Measurements from ENCODE around the gene GPBP1.
A peak's percentile ranks its signal among the peaks of the same experiment; 100 is the strongest.
"Not testable (repeated sequence)": the region's sequence is repeated elsewhere in the genome, so short reads cannot be mapped to it uniquely, and the experiment has no call there.

Gene GPBP1

DNA sequence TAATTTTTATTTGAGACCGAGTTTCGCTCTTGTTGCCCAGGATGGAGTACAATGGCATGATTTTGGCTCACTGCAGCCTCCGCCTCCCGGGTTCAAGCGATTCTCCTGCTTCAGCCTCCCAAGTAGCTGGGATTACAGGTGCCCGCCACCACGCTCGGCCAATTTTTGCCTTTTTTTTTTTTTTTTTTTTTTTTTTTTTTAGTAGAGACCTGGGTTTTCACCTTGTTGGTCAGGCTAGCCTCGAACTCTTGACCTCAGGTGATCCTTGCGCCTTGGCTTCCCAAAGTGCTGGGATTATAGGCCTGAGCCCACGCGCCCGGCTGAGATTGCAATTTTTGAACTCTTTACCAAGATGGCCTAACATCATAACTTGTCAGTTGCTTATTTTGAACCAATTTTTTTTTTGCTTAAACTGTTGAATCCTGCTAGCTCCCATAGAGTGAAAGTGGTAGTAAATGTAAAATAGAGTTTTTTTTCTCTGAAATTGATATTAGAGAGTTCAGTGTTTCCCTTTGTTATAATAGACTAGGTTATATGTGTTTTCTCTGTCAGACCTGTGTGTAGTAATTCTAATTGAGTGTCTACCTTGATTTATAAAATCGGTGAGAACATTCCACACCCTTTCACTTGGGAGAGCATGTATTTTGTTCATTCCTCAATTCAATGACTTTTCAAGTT, 3.8 kb downstream of the GPBP1 start:
- DNase-seq (ENCODE audit: low read depth) = no peak
- TF ChIP-seq, protein P1, sequence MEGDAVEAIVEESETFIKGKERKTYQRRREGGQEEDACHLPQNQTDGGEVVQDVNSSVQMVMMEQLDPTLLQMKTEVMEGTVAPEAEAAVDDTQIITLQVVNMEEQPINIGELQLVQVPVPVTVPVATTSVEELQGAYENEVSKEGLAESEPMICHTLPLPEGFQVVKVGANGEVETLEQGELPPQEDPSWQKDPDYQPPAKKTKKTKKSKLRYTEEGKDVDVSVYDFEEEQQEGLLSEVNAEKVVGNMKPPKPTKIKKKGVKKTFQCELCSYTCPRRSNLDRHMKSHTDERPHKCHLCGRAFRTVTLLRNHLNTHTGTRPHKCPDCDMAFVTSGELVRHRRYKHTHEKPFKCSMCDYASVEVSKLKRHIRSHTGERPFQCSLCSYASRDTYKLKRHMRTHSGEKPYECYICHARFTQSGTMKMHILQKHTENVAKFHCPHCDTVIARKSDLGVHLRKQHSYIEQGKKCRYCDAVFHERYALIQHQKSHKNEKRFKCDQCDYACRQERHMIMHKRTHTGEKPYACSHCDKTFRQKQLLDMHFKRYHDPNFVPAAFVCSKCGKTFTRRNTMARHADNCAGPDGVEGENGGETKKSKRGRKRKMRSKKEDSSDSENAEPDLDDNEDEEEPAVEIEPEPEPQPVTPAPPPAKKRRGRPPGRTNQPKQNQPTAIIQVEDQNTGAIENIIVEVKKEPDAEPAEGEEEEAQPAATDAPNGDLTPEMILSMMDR (conservative IDR thresholded peaks at IDR 0.05; ENCODE audit: low read depth, low read length) = no peak
- H3K4me3 ChIP-seq (ENCODE audit: low read length) = peak overlapping the region; percentile 95

DNA sequence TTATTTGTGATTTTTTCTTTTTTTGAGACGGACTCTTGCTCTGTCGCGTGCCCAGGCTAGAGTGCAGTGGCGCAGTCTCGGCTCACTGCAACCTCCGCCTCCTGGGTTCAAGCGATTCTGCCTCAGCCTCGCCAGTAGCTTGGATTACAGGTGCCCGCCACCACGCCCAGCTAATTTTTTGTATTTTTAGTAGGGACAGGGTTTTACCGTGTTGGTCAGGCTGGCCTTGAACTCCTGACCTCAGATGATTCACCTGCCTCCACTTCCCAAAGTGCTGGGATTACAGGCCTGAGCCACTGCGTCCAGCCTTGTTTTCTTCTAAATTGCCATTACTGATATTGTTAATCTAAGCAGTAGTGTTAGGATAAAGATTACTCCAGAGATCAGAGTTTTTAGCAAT, 4.4 kb downstream of the GPBP1 start:
- peak overlapping the region; percentile 5 for H3K4me3 ChIP-seq (ENCODE audit: low read length)
- not testable (repeated sequence) for DNase-seq (ENCODE audit: low read depth)

DNA sequence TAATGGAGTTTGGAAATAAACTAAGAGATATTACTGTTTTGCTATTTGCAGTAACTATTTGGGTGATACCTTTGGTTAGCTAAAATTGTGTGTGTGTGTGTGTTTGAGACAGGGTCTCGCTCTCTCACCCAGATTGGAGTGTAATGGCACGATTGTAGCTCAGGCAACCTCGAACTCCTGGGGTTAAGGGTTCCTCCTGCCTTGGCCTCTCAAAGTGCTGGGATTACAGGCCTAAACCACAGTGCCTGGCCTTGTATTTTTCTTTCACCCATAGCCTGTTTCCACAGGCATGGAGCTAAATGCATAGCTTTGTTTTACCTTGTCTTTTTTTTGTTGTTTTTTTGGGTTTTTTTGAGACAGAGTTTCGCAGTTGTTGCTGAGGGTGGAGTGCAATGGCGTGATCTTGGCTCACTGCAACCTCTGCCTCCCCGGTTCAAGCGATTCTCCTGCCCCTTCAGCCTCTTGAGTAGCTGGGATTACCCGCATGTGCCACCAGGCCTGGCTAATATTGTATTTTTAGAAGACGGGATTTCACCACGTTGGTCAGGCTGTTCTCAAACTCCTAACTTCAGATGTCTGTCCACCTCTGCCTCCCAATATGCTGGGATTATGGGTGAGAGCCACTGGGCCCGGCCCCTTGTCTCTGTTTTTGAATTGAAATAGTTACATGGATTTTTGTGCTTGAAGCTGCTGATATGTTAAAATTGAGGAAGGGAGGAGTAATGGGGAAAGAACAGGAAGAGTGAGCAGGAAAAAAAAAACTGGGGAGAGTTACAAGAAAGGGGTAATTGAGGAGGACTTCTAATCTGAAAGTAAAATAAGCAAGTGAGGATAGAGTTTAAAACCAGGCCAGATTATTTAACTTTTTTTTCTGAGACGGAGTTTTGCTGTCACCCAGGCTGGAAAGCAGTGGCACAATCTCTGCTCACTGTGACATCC, 5.7 kb downstream of the GPBP1 start:
- DNase-seq (ENCODE audit: low read depth) = no peak
- peak overlapping the region; percentile 8 for H3K4me3 ChIP-seq (ENCODE audit: low read length)

DNA sequence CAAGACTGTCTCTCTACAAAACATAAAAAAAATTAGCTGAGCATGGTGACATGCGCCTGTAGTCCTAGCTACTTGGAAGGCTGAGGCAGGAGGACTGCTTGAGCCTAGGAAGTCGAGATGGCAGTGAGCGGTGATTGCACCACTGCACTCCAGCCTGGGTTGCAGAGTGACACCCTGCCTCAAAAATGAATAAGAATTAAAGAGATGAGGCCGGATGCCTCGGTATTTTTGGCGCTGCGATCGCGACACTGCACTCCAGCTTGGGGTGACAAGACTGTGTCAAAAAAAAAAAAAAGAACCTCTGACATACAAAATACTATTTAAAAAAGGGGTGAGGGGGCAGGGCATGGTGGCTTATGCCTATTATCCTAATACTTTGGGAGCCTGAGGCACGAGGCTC, 7.3 kb downstream of the GPBP1 start:
- TF ChIP-seq, protein P1 (conservative IDR thresholded peaks at IDR 0.05; ENCODE audit: low read depth, low read length) = no peak
- no peak for DNase-seq (ENCODE audit: low read depth)
- no peak overlapping the region for H3K4me3 ChIP-seq (ENCODE audit: low read length)

More for the DNA sequence above, 5.7 kb downstream of the GPBP1 start:
- TF ChIP-seq, protein P1 (conservative IDR thresholded peaks at IDR 0.05; ENCODE audit: low read depth, low read length) = no peak

DNA sequence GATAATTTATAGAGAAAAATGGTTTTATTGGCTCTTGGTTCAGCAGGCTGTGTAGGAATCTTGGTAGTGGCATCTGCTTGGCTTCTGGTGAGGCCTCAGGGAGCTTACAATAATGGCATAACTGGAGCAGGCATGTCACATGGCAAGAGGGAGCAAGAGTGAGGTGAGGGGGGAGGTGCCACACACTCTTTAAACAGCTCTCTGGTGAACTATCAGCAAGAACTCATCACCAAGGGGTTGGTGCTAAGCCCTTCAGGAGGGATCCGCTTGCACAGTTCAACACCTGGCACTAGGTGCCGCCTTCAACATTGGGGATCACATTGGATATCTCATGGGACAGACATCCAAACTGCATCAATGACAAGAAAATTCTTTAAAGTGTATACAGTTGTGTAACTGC, 10.5 kb downstream of the GPBP1 start:
- TF ChIP-seq, protein P1 (conservative IDR thresholded peaks at IDR 0.05; ENCODE audit: low read depth, low read length) = no peak
- no peak for DNase-seq (ENCODE audit: low read depth)
- no peak overlapping the region for H3K4me3 ChIP-seq (ENCODE audit: low read length)

DNA sequence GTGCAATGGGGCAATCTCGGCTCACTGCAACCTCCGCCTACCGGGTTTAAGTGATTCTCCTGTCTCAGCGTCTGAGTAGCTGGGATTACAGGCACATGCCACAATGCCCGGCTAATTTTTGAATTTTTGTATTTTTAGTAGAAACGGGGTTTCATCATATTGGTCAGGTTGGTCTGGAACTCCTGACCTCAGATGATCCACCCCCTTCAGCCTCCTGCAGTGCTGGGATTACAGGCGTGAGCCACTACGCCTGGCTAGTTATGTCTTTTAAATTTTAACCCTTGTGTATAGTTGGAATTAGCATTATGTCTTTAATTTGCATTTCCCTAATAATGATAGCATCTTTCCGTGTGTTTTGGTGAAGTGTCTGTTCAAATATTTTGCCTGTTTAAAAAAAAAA, 11.5 kb downstream of the GPBP1 start:
- no peak overlapping the region for H3K4me3 ChIP-seq (ENCODE audit: low read length)
- TF ChIP-seq, protein P1 (conservative IDR thresholded peaks at IDR 0.05; ENCODE audit: low read depth, low read length) = no peak
- no peak for DNase-seq (ENCODE audit: low read depth)

DNA sequence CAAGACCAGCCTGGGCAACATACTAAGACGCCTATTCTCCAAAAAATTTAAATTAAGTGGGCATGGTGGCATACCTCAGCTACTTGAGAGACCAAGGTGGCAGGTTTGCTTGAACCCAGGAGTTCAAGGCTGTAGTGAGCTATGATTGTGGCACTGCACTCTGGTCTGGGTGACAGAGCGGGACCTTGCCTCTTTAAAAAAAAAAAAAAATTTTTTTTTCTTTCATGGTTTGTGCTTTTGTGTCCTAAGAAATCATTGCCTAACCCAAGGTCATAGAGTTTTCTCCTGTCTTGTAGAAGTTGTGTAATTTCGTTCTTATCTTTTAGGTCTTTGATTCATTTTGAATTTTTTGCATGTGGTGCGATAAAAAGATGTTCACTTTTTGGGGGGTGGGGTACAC, 12.3 kb downstream of the GPBP1 start:
- H3K4me3 ChIP-seq (ENCODE audit: low read length) = no peak overlapping the region
- TF ChIP-seq, protein P1 (conservative IDR thresholded peaks at IDR 0.05; ENCODE audit: low read depth, low read length) = no peak
- DNase-seq (ENCODE audit: low read depth) = no peak

DNA sequence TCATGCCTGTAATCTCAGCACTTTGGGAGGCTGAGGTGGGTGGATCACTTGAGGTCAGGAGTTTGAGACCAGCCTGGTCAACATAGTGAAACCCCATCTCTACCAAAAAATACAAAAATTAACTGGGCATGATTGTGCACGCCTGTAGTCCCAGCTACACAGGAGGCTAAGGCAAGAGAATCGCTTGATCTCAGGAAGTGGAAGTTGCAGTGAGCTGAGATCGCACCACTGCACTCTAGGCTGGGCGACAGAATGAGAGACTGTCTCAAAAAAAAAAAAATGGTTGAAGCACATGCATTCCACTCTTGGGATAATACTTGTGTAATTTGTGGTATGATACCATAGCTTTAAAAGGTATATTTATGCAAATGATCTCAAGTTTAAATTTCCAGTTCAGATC, 14.1 kb downstream of the GPBP1 start:
- not testable (repeated sequence) for H3K4me3 ChIP-seq (ENCODE audit: low read length); DNase-seq (ENCODE audit: low read depth)
